ENCODE measurements around the gene FLT1. TPM values are rescaled to one million over a fixed set of nuclear protein-coding genes. Genes with fewer than 3 reads are reported as not detected.

FLT1 gene
- total RNA-seq, 1 experiment from 2014 or later: not detected

GRCh38 chr13:28250542-28250941, 244.4 kb downstream of the FLT1 start:
- TF ChIP-seq CTCF (IDR thresholded peaks at IDR 0.05; ENCODE audit: unreplicated experiment): no peak
- H3K9me3 Mint-ChIP-seq (ENCODE audit: low read depth, unreplicated experiment): no peaks in the 10 kb centered on the region
- DNase-seq: no peak
- no peaks in the 10 kb centered on the region for H3K4me1 Mint-ChIP-seq (ENCODE audit: low read depth, unreplicated experiment)
- intact Hi-C loops (cut with micrococcal nuclease; ENCODE audit: unreplicated experiment): no loop called here
- no TSS peak for BruUV-seq (replicated peaks)
- no peaks in the 10 kb centered on the region for H3K27me3 Mint-ChIP-seq (ENCODE audit: unreplicated experiment)
- no peaks in the 10 kb centered on the region for H3K36me3 Mint-ChIP-seq (ENCODE audit: insufficient read depth, unreplicated experiment)
- CTCF ChIA-PET: no interaction called here
- H3K27ac Mint-ChIP-seq (ENCODE audit: unreplicated experiment): no peak overlapping the region
- H3K4me3 Mint-ChIP-seq (ENCODE audit: low read depth, unreplicated experiment): no peak overlapping the region

Other genes starting within 250 kb of the FLT1 start
- 69.4 and 71.4 TPM in 2 replicates for gene POMP, start 164.0 kb upstream of the FLT1 start, total RNA-seq (2022)
- gene SLC46A3, start 223.8 kb upstream of the FLT1 start, total RNA-seq (2022): 1.3 TPM in 2 replicates

Data from Calu3 (cell line).